Neural progenitor cell (in vitro differentiated cells): ENCODE data around the gene SLC25A27.

Experiments used
- CTCF ChIP-seq: fragments of 200-600 bp; sonication (generic); IDR thresholded peaks from 2 replicates; pipeline ENCODE4 v1.5.1; 2017; ENCODE audit warnings: antibody characterized with exemption, mild to moderate bottlenecking
- EZH2phosphoT487 ChIP-seq: fragments of 200-600 bp; sonication (generic); IDR thresholded peaks from 2 replicates; pipeline ENCODE4 v1.6.1; 2017; ENCODE audit warnings: antibody characterized with exemption

- no peak for TF ChIP-seq CTCF
- no peak for TF ChIP-seq EZH2phosphoT487
Measured at GRCh38 chr6:46648869-46649492, 3.8 kb upstream of the SLC25A27 start.
